Kidney (tissue), 2 donors: ENCODE results near the gene TMEM191C. TPM values are rescaled to one million over a fixed set of nuclear protein-coding genes. Genes with fewer than 3 reads are reported as not detected.

Experiments
- polyA plus RNA-seq: library from polyadenylated mRNA; stranded (reverse); fragments of 350-450 nt; fragmentation: Illumina TruSeq; extraction: RNeasy Lipid Tissue Mini Kit (QIAGEN cat#74804); gene quantifications from one replicate; pipeline ENCODE4 v1.2.3, GENCODE V29; 2014; ENCODE audit warnings: low read depth, low replicate concordance; ENCODE audit not compliant: insufficient read depth
- total RNA-seq: library from RNA; stranded (reverse); fragmentation: NEBNext Ultra II Directional; extraction: Animal tissue kit (Norgen Biotek cat#: 25700); gene quantifications from one replicate; pipeline ENCODE4 v1.2.1, GENCODE V29; 2021
- donor health status: DM: yes; HTN: yes; CAD: no.

Gene TMEM191C
- total and polyA plus RNA-seq, 2 donors from 2014 or later: 1.4 to 2.1 TPM

Other genes starting within 250 kb of the TMEM191C start
- 0.16 TPM for gene RIMBP3B, start 83.6 kb upstream of the TMEM191C start, total RNA-seq
- gene RIMBP3B, start 83.6 kb upstream of the TMEM191C start, polyA plus RNA-seq: not detected
- 4.2 TPM for gene HIC2, start 50.0 kb upstream of the TMEM191C start, total RNA-seq
- 1.4 TPM for gene HIC2, start 50.0 kb upstream of the TMEM191C start, polyA plus RNA-seq
- gene RIMBP3C, start 84.1 kb downstream of the TMEM191C start, total RNA-seq: 0.22 TPM
- gene RIMBP3C, start 84.1 kb downstream of the TMEM191C start, polyA plus RNA-seq: not detected
- gene UBE2L3, start 100.3 kb downstream of the TMEM191C start, total RNA-seq: 45.8 TPM
- gene UBE2L3, start 100.3 kb downstream of the TMEM191C start, polyA plus RNA-seq: 70.0 TPM
- 24.7 TPM for gene YDJC, start 162.6 kb downstream of the TMEM191C start, total RNA-seq
- gene YDJC, start 162.6 kb downstream of the TMEM191C start, polyA plus RNA-seq: 28.2 TPM
- 0.22 TPM for gene CCDC116, start 165.4 kb downstream of the TMEM191C start, total RNA-seq
- gene CCDC116, start 165.4 kb downstream of the TMEM191C start, polyA plus RNA-seq: 0.22 TPM
- 56.1 TPM for gene SDF2L1, start 174.9 kb downstream of the TMEM191C start, total RNA-seq
- gene SDF2L1, start 174.9 kb downstream of the TMEM191C start, polyA plus RNA-seq: 79.6 TPM
- gene PPIL2, start 198.6 kb downstream of the TMEM191C start, total RNA-seq: 46.9 TPM
- 31.6 TPM for gene PPIL2, start 198.6 kb downstream of the TMEM191C start, polyA plus RNA-seq